ENCODE results near the gene COL26A1. TPM values are rescaled to one million over a fixed set of nuclear protein-coding genes. Genes with fewer than 3 reads are reported as not detected.

COL26A1 gene
- total RNA-seq, 1 experiment from 2014 or later: 42.6 TPM

DNA sequence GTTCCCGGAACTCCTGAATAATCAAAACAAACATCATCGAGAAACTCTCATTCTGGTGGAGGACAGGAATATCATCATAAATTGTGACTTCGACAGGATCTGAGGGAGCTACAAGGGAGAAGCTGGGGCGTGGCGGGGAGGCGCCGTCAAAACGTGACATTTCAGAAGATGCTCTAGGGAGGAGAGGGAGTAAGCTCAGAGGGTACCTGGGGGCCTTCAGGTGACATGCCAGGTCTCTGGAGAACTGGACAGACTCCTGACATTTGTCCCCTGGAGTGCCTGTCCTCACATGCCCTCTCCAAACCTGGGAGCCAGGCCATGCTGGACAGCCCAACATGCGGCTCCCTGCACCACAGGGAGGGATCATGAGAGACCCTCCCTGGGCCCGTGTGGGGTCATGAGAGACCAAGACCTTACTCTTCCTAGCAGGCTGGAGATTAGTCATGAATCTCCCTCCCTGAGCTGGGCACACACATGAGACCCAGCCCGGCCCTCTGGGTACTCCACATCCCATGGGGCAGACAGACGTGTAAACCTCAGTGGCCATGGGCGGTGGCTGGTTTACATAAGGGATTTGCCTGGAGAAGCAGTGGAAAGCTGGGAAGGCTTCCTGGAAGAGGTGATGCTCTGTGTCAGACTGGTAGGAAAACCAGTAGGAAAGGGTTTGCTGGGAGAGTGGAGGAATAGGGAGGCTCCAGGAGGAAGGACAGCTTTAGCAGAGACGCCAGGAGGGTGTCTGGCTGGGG, 185.4 kb downstream of the COL26A1 start:
- Histone ChIP-seq H3K27ac (ENCODE audit: insufficient read length, low read depth, low read length) (no peak overlapping the region), H3K27me3 (ENCODE audit: insufficient read depth, low read length) (no peaks in the 10 kb centered on the region), H3K9me3 (ENCODE audit: control insufficient read depth, low read depth, low read length) (no peaks in the 10 kb centered on the region), H2BK15ac (ENCODE audit: low read depth, low read length) (no peak overlapping the region), H4K20me1 (ENCODE audit: control insufficient read depth, insufficient read depth, insufficient read length) (no peaks in the 10 kb centered on the region), H2BK120ac (ENCODE audit: low read depth, low read length, poor library complexity, severe bottlenecking) (no peak overlapping the region), H2BK5ac (ENCODE audit: insufficient read length, low read length) (no peak overlapping the region), H3K23me2 (ENCODE audit: insufficient read length, low read depth, low read length, poor library complexity, severe bottlenecking) (no peaks in the 10 kb centered on the region), H2BK12ac (ENCODE audit: insufficient read length, low read depth, low read length) (no peak overlapping the region), H3K79me1 (ENCODE audit: insufficient read depth, low read depth, low read length, poor library complexity, severe bottlenecking) (no peaks in the 10 kb centered on the region), H3K4me1 (ENCODE audit: insufficient read depth, low read length) (no peaks in the 10 kb centered on the region), H2AFZ (ENCODE audit: low read length) (no peak overlapping the region), H4K8ac (replicated peaks; ENCODE audit: insufficient read length, low read depth, low read length) (no peak overlapping the region), H4K5ac (ENCODE audit: insufficient read length, low read depth, low read length) (no peak overlapping the region), H2BK20ac (ENCODE audit: low read depth, low read length, poor library complexity, severe bottlenecking) (no peak overlapping the region), H3K4me2 (ENCODE audit: insufficient read depth, insufficient read length, low read length) (no peak overlapping the region), H3K14ac (ENCODE audit: insufficient read depth, low read length) (no peak overlapping the region), H2AK5ac (ENCODE audit: insufficient read length, low read length) (no peak overlapping the region), H3K18ac (ENCODE audit: insufficient read length, low read depth, low read length) (no peak overlapping the region), H4K91ac (ENCODE audit: insufficient read length, low read depth, low read length) (no peak overlapping the region), H3K79me2 (ENCODE audit: insufficient read depth, low read length) (no peaks in the 10 kb centered on the region), H3K56ac (ENCODE audit: insufficient read length, low read depth, low read length) (no peak overlapping the region), H3K9ac (ENCODE audit: extremely low read depth, insufficient read length, low read length) (no peak overlapping the region), H3K23ac (ENCODE audit: insufficient read length, low read depth, low read length) (no peak overlapping the region), H3K4ac (ENCODE audit: low read depth, low read length) (no peak overlapping the region), H3T11ph (ENCODE audit: low read length) (no peak overlapping the region)
- no peaks in the 10 kb centered on the region for H3K27me3 Mint-ChIP-seq (ENCODE audit: low read depth)
- peaks cover 0 to 4% of the 10 kb centered on the region in 2 experiments; a peak in 2 of 4 replicates for H3K4me1 Mint-ChIP-seq
- TF ChIP-seq, protein P1, sequence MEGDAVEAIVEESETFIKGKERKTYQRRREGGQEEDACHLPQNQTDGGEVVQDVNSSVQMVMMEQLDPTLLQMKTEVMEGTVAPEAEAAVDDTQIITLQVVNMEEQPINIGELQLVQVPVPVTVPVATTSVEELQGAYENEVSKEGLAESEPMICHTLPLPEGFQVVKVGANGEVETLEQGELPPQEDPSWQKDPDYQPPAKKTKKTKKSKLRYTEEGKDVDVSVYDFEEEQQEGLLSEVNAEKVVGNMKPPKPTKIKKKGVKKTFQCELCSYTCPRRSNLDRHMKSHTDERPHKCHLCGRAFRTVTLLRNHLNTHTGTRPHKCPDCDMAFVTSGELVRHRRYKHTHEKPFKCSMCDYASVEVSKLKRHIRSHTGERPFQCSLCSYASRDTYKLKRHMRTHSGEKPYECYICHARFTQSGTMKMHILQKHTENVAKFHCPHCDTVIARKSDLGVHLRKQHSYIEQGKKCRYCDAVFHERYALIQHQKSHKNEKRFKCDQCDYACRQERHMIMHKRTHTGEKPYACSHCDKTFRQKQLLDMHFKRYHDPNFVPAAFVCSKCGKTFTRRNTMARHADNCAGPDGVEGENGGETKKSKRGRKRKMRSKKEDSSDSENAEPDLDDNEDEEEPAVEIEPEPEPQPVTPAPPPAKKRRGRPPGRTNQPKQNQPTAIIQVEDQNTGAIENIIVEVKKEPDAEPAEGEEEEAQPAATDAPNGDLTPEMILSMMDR (conservative IDR thresholded peaks at IDR 0.05): no peak
- peaks cover 16 to 34% (median 26%) of the 10 kb centered on the region in 3 experiments; a peak in 6 of 7 replicates for H3K36me3 Mint-ChIP-seq (ENCODE audit: insufficient read depth in 1 of 3, low read depth in 3 of 3)
- H3K4me3 Mint-ChIP-seq: no peak overlapping the region
- DNase-seq: peak; percentile 18
- no peak overlapping the region; a peak in 1 of 7 replicates for H3K27ac Mint-ChIP-seq
- no peaks in the 10 kb centered on the region for H3K9me3 Mint-ChIP-seq
- no CpG with 5 or more reads among the region's 14 CpGs for WGBS (ENCODE audit: extremely low coverage, insufficient read length, low lambda C conversion rate)
